Measurements from ENCODE around the gene GRID1. TPM values are rescaled to one million over a fixed set of nuclear protein-coding genes. Genes with fewer than 3 reads are reported as not detected.

The GRID1 gene
- total and polyA plus RNA-seq, 11 donors: 0.69 to 3.4 (median 1.6) TPM

DNA sequence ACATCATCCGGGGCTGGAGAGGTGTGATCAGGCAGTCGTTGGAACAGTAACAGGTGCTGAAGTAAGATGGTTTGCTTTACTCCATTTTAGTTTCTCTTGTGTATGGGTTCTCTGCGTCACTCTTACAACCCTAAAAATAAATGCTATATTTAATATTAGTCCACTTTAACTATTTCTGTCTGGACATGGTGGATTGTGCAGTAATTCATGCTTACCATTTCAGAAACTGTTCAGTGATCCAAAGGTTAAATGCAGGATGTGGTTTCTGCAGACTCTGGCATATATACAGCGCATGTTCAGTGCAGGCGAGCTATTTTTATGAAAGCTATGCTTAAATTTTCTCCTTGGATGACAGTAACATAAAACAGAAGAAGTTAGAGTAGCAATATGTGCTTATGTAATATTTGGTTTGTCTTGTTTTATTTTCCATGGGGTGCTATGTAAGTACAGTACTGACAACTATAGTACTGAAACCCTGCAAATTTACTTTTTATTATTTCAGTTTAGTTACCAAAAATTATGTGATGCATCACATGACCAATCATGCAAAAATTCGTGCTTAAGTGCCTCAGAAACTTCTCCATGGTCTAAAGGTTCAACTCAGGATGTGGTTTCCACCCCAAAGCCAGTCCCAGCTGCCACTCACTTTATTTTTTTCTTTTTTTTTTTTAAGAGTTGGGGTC, 46.6 kb upstream of the GRID1 start:
- no peak for DNase-seq
- H3K27ac ChIP-seq: peak overlapping the region in 1 of 12 donors; percentile 76
- WGBS, 4 donors: 42 to 50% (median 47%) methylated on average over 6 of the region's 6 CpGs
- H3K27me3 ChIP-seq: no peaks in the 10 kb centered on the region
- no peaks in the 10 kb centered on the region for H3K36me3 ChIP-seq
- intact Hi-C loops (cut with DNase I): no loop called here
- TF ChIP-seq, protein P1, sequence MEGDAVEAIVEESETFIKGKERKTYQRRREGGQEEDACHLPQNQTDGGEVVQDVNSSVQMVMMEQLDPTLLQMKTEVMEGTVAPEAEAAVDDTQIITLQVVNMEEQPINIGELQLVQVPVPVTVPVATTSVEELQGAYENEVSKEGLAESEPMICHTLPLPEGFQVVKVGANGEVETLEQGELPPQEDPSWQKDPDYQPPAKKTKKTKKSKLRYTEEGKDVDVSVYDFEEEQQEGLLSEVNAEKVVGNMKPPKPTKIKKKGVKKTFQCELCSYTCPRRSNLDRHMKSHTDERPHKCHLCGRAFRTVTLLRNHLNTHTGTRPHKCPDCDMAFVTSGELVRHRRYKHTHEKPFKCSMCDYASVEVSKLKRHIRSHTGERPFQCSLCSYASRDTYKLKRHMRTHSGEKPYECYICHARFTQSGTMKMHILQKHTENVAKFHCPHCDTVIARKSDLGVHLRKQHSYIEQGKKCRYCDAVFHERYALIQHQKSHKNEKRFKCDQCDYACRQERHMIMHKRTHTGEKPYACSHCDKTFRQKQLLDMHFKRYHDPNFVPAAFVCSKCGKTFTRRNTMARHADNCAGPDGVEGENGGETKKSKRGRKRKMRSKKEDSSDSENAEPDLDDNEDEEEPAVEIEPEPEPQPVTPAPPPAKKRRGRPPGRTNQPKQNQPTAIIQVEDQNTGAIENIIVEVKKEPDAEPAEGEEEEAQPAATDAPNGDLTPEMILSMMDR (IDR thresholded peaks at IDR 0.05): no peak
- TF ChIP-seq POLR2A (IDR thresholded peaks at IDR 0.05): no peak
- H3K4me3 ChIP-seq: peak overlapping the region in 1 of 12 donors; percentile 15
- H3K4me1 ChIP-seq: peaks cover 0 to 30% (median 13%) of the 10 kb centered on the region in 12 donors
- ATAC-seq: peak in 1 of 4 donors; percentile 28
- H3K9me3 ChIP-seq: peaks cover 0 to 4% (median 0%) of the 10 kb centered on the region in 12 donors

DNA sequence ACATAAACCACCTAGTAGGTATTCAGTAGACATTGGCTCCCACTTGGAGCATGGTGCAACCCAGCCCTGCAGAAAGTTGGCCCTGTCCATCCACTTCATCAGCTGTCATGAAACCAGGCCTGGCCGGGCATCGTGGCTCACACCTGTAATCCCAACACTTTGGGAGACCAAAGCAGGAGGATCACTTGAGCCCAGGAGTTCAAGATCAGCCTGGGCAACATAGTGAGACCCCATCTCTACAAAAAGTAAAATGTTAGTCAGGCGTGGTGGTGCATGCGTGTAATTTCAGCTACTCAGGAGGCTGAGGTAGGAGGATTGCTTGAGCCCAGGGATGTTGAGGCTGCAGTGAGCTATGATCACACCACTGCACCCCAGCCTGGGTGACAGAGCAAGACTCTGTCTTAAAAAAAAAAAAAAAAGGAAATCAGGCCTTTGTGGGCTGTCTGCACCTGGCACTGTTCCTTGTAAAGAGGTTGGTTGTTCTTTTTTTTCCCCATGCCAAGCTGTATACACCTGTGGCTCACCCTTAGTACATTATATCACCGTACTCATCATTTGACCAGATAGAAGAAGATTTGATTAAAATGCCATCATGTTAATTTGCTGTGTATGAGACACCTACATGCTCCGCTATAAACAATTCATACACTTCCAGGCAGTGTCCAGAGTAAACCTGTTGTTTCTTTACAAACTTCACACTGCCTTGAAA, 45.4 kb upstream of the GRID1 start:
- Histone ChIP-seq H3K9me3 (peaks cover 0 to 4% (median 0%) of the 10 kb centered on the region in 12 donors), H3K4me1 (peaks cover 0 to 30% (median 13%) of the 10 kb centered on the region in 12 donors), H3K36me3 (no peaks in the 10 kb centered on the region), H3K27me3 (no peaks in the 10 kb centered on the region), H3K27ac (peak overlapping the region in 3 of 12 donors; percentile 43 to 76 (median 44)), H3K4me3 (no peak overlapping the region)
- DNase-seq (no peak), ATAC-seq (no peak)
- intact Hi-C loops (cut with DNase I): no loop called here
- 81 to 92% (median 89%) methylated on average over 6 of the region's 6 CpGs for WGBS, 4 donors
- TF ChIP-seq, protein P1 (IDR thresholded peaks at IDR 0.05): no peak
- no peak for TF ChIP-seq POLR2A (IDR thresholded peaks at IDR 0.05)

DNA sequence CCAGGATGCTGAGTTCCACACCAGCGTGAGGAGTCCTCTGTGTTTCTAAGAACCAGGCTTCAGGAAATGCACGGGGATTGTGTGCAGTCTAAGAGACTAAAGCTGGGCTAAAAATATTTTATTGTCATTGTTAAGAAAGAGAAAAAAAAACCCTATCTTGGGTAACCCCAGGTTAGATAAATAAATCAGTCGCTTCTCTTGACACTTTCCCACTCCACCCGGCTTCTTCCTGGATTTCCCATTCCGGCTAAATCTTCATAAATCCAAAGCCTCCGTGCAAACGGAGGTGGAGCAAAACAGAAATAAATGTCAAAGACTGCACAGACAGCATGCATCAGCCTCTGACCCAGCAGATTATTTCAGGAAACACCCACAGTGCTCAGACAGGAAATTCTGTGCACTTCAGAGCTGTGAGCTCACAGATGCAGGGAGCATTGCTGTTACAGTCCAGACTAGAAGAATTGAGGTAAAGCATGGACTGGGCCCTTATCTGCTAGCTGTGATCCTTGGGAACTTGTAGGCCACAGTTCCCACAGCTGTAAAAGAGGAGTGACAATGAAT, 44.8 kb upstream of the GRID1 start:
- Histone ChIP-seq H3K27ac (peak overlapping the region in 4 of 12 donors; percentile 17 to 76 (median 44)), H3K9me3 (peaks cover 0 to 4% (median 0%) of the 10 kb centered on the region in 12 donors), H3K27me3 (no peaks in the 10 kb centered on the region), H3K4me3 (no peak overlapping the region), H3K4me1 (peaks cover 0 to 30% (median 13%) of the 10 kb centered on the region in 12 donors), H3K36me3 (no peaks in the 10 kb centered on the region)
- ATAC-seq (peak; percentile 47 to 89 (median 78)), DNase-seq (peak in 1 of 5 donors; percentile 29)
- intact Hi-C loops (cut with DNase I): no loop called here
- TF ChIP-seq, protein P1 (IDR thresholded peaks at IDR 0.05): no peak
- no peak for TF ChIP-seq POLR2A (IDR thresholded peaks at IDR 0.05)
- 31 to 47% (median 35%) methylated on average over 7 of the region's 7 CpGs for WGBS, 4 donors
